Thyroid gland (tissue), 4 donors: Measurements from ENCODE around the gene ANKRD6.

Source experiments
- CTCF ChIP-seq, 6 experiments: fragments of 200-600 bp in 3 of 6; fragments of 450-650 bp in 3 of 6; sonication (generic) in 3 of 6; IDR thresholded peaks; one replicate each; pipeline ENCODE4 v1.5.1; 2016 to 2019; ENCODE audit warnings: antibody characterized with exemption in 6 of 6, mild to moderate bottlenecking in 2 of 6, inconsistent platforms in 1 of 6, moderate library complexity in 1 of 6
- POLR2A ChIP-seq, 2 donors: fragments of 450-650 bp; IDR thresholded peaks; one replicate each; pipeline ENCODE4 v1.6.1; 2017; ENCODE audit warnings: antibody characterized with exemption in 2 of 2, mild to moderate bottlenecking in 2 of 2, moderate library complexity in 1 of 2

GRCh38 chr6:89386917-89387491, 45.9 kb upstream of the ANKRD6 start:
- TF ChIP-seq CTCF (IDR thresholded peaks at IDR 0.05) (no peak), POLR2A (IDR thresholded peaks at IDR 0.05) (no peak)
